Right ventricle myocardium inferior (tissue), 1 donor: ENCODE results near the gene AVPR2. TPM values are rescaled to one million over a fixed set of nuclear protein-coding genes. Genes with fewer than 3 reads are reported as not detected.

Experiments
- ATAC-seq: fragments of 200-7000 bp; cut with Tn5 transposase; one replicate; pipeline ENCODE4 v1.9.1; 2020; ENCODE audit warnings: mild to moderate bottlenecking, moderate library complexity
- DNase-seq: peaks from one replicate; pipeline ENCODE4 v3.0.0; 2021; ENCODE audit errors: missing footprints
- intact Hi-C: fragments of 100-400 bp; cut with DNase I; formaldehyde crosslinking; loops from one replicate; pipeline ENCODE4 v1.11.0; 2022
- total RNA-seq: library from RNA; stranded (reverse); fragmentation: NEBNext Ultra II Directional; extraction: Animal tissue kit (Norgen Biotek cat#: 25700); gene quantifications from one replicate; pipeline ENCODE4 v1.2.1, GENCODE V29; 2021
- donor health status: DM: no; HTN: yes; CAD: no; lungs with severe emphysema.

AVPR2 gene
- total RNA-seq, 1 donor from 2014 or later, result 3.2 TPM

- intact Hi-C loops, result no loop called here
Observed at GRCh38 chrX:153954558-153955227, 50.2 kb downstream of the AVPR2 start.

GRCh38 chrX:153955228-153955732 lies 50.8 kb downstream of the AVPR2 start:
- DNase-seq (no peak), ATAC-seq (no peak)
- intact Hi-C loops, result no loop called here

More at GRCh38 chrX:153954558-153955227, 50.2 kb downstream of the AVPR2 start:
- ATAC-seq, result no peak
- no peak for DNase-seq

- ATAC-seq, result no peak
- intact Hi-C loops, result no loop called here
- no peak for DNase-seq
Observed at GRCh38 chrX:153956044-153956907, 51.8 kb downstream of the AVPR2 start.

Other genes starting within 250 kb of the AVPR2 start
- 11.3 TPM for gene PNCK, start 230.9 kb upstream of the AVPR2 start, total RNA-seq
- gene SLC6A8, start 216.7 kb upstream of the AVPR2 start, total RNA-seq, result 178 TPM
- 98.5 TPM for gene BCAP31, start 180.3 kb upstream of the AVPR2 start, total RNA-seq
- 16.4 TPM for gene ABCD1, start 179.8 kb upstream of the AVPR2 start, total RNA-seq
- gene PLXNB3, start 140.4 kb upstream of the AVPR2 start, total RNA-seq, result 2.3 TPM
- 43.3 TPM for gene SRPK3, start 123.6 kb upstream of the AVPR2 start, total RNA-seq
- 78.7 TPM for gene IDH3G, start 110.3 kb upstream of the AVPR2 start, total RNA-seq
- 150 TPM for gene SSR4, start 110.0 kb upstream of the AVPR2 start, total RNA-seq
- 2.8 TPM for gene PDZD4, start 74.1 kb upstream of the AVPR2 start, total RNA-seq
- 6.1 TPM for gene L1CAM, start 18.5 kb upstream of the AVPR2 start, total RNA-seq
- gene ARHGAP4, start 21.6 kb downstream of the AVPR2 start, total RNA-seq, result 9.7 TPM
- 80.6 TPM for gene NAA10, start 30.4 kb downstream of the AVPR2 start, total RNA-seq
- 8.8 TPM for gene RENBP, start 40.0 kb downstream of the AVPR2 start, total RNA-seq
- 25.4 TPM for gene HCFC1, start 67.1 kb downstream of the AVPR2 start, total RNA-seq
- gene TMEM187, start 68.1 kb downstream of the AVPR2 start, total RNA-seq, result 6.9 TPM
- gene IRAK1, start 115.2 kb downstream of the AVPR2 start, total RNA-seq, result 38.6 TPM
- gene MECP2, start 193.0 kb downstream of the AVPR2 start, total RNA-seq, result 32.8 TPM
- not detected for gene OPN1LW, start 239.6 kb downstream of the AVPR2 start, total RNA-seq